ENCODE data around the gene THBS1.

The THBS1 gene

GRCh38 chr15:39638041-39638440, 57.2 kb downstream of the THBS1 start:
- H3K36me3 ChIP-seq (ENCODE audit: control insufficient read depth, insufficient read depth, low read length): no peaks in the 10 kb centered on the region
- no peaks in the 10 kb centered on the region for H3K4me1 ChIP-seq
- H3K9me3 ChIP-seq (ENCODE audit: control insufficient read depth, low read length): no peaks in the 10 kb centered on the region
- H3K9ac ChIP-seq: no peak overlapping the region
- H3K4me2 ChIP-seq (ENCODE audit: low read length): no peak overlapping the region
- H3K27me3 ChIP-seq (ENCODE audit: control insufficient read depth, insufficient read depth, low read length): no peaks in the 10 kb centered on the region
- H3K79me2 ChIP-seq: no peaks in the 10 kb centered on the region
- H3K4me3 ChIP-seq (ENCODE audit: low read depth, low read length): no peak overlapping the region
- H3K27ac ChIP-seq: no peak overlapping the region
- no peak overlapping the region for H2AFZ ChIP-seq
- TF ChIP-seq CTCF (IDR thresholded peaks at IDR 0.05): no peak

GRCh38 chr15:39639037-39639436, 58.2 kb downstream of the THBS1 start:
- no peaks in the 10 kb centered on the region for H3K36me3 ChIP-seq (ENCODE audit: control insufficient read depth, insufficient read depth, low read length)
- H3K9me3 ChIP-seq (ENCODE audit: control insufficient read depth, low read length): no peaks in the 10 kb centered on the region
- H3K27me3 ChIP-seq (ENCODE audit: control insufficient read depth, insufficient read depth, low read length): no peaks in the 10 kb centered on the region
- H2AFZ ChIP-seq: no peak overlapping the region
- H3K4me2 ChIP-seq (ENCODE audit: low read length): no peak overlapping the region
- no peak overlapping the region for H3K27ac ChIP-seq
- no peaks in the 10 kb centered on the region for H3K79me2 ChIP-seq
- H3K4me3 ChIP-seq (ENCODE audit: low read depth, low read length): no peak overlapping the region
- no peak for TF ChIP-seq CTCF (IDR thresholded peaks at IDR 0.05)
- no peaks in the 10 kb centered on the region for H3K4me1 ChIP-seq
- H3K9ac ChIP-seq: no peak overlapping the region

- Histone ChIP-seq H3K4me1 (no peaks in the 10 kb centered on the region), H3K27me3 (ENCODE audit: control insufficient read depth, insufficient read depth, low read length) (no peaks in the 10 kb centered on the region), H3K9me3 (ENCODE audit: control insufficient read depth, low read length) (no peaks in the 10 kb centered on the region), H3K27ac (no peak overlapping the region), H3K4me3 (ENCODE audit: low read depth, low read length) (no peak overlapping the region), H3K4me2 (ENCODE audit: low read length) (no peak overlapping the region), H2AFZ (no peak overlapping the region), H3K79me2 (no peaks in the 10 kb centered on the region), H3K9ac (no peak overlapping the region), H3K36me3 (ENCODE audit: control insufficient read depth, insufficient read depth, low read length) (no peaks in the 10 kb centered on the region)
- TF ChIP-seq CTCF (IDR thresholded peaks at IDR 0.05): no peak
Measured at GRCh38 chr15:39640665-39641064, 59.8 kb downstream of the THBS1 start.

GRCh38 chr15:39641191-39641889, 60.5 kb downstream of the THBS1 start:
- no peaks in the 10 kb centered on the region for H3K36me3 ChIP-seq (ENCODE audit: control insufficient read depth, insufficient read depth, low read length)
- H3K4me2 ChIP-seq (ENCODE audit: low read length): no peak overlapping the region
- H3K27me3 ChIP-seq (ENCODE audit: control insufficient read depth, insufficient read depth, low read length): no peaks in the 10 kb centered on the region
- no peak for TF ChIP-seq CTCF (IDR thresholded peaks at IDR 0.05)
- no peak overlapping the region for H3K4me3 ChIP-seq (ENCODE audit: low read depth, low read length)
- H3K9me3 ChIP-seq (ENCODE audit: control insufficient read depth, low read length): no peaks in the 10 kb centered on the region
- H3K9ac ChIP-seq: no peak overlapping the region
- no peak overlapping the region for H3K27ac ChIP-seq
- no peak overlapping the region for H2AFZ ChIP-seq
- no peaks in the 10 kb centered on the region for H3K79me2 ChIP-seq
- H3K4me1 ChIP-seq: no peaks in the 10 kb centered on the region

- H3K4me3 ChIP-seq (ENCODE audit: low read depth, low read length): no peak overlapping the region
- no peaks in the 10 kb centered on the region for H3K4me1 ChIP-seq
- no peaks in the 10 kb centered on the region for H3K9me3 ChIP-seq (ENCODE audit: control insufficient read depth, low read length)
- H3K79me2 ChIP-seq: no peaks in the 10 kb centered on the region
- no peak for TF ChIP-seq CTCF (IDR thresholded peaks at IDR 0.05)
- H3K9ac ChIP-seq: no peak overlapping the region
- H3K27me3 ChIP-seq (ENCODE audit: control insufficient read depth, insufficient read depth, low read length): no peaks in the 10 kb centered on the region
- H3K27ac ChIP-seq: no peak overlapping the region
- H3K36me3 ChIP-seq (ENCODE audit: control insufficient read depth, insufficient read depth, low read length): no peaks in the 10 kb centered on the region
- no peak overlapping the region for H3K4me2 ChIP-seq (ENCODE audit: low read length)
- no peak overlapping the region for H2AFZ ChIP-seq
Measured at GRCh38 chr15:39642011-39642640, 61.2 kb downstream of the THBS1 start.

All from parathyroid adenoma (tissue), 2 donors.